HepG2 (cell line): Measurements from ENCODE around the gene ANXA6. TPM values are rescaled to one million over a fixed set of nuclear protein-coding genes. Genes with fewer than 3 reads are reported as not detected.

Source experiments
- ATAC-seq: fragments of 200-7000 bp; cut with Tn5 transposase; 3 replicates; pipeline ENCODE4 v1.9.1; 2020; ENCODE audit warnings: mild to moderate bottlenecking, moderate library complexity
- BruUV-seq: library from RNA; stranded (reverse); fragments of 400-500 nt; replicated peaks from 2 replicates; lab custom pipeline; 2021; lab: Mats Ljungman, UMichigan
- CTCF ChIA-PET: fragments of 300-600 bp; formaldehyde crosslinking; extraction: SDS; loops from one replicate; lab custom pipeline; 2021; ENCODE audit warnings: low total read pairs, inconsistent platforms, low intra/inter-chr PET ratio; lab: Yijun Ruan, JAX
- POLR2A ChIA-PET: fragments of 350-600 bp; sonication (Branson Sonifier 250); formaldehyde crosslinking; loops from one replicate; lab custom pipeline; 2020; ENCODE audit warnings: antibody characterized with exemption, inconsistent platforms; lab: Yijun Ruan, JAX
- DNase-seq: peaks from one replicate; pipeline ENCODE4 v3.0.0-alpha.2; 2015; ENCODE audit warnings: low spot score
- FAIRE-seq: peaks from 3 replicates; lab custom pipeline; 2011; peaks lifted over from hg19 to GRCh38; lab: Jason Lieb, UNC
- H2AFZ ChIP-seq: one replicate; pipeline ENCODE4 v1.6.1; 2011; ENCODE audit warnings: low read length, inconsistent platforms
- H3K27ac ChIP-seq: fragments of 300-600 bp; 3 replicates; pipeline ENCODE4 v1.8.0; 2011; ENCODE audit warnings: mixed run types, mild to moderate bottlenecking, mixed read lengths, low read length, inconsistent platforms; ENCODE audit not compliant: insufficient read depth; ENCODE audit errors: extremely low read length
- H3K27me3 ChIP-seq, 2 experiments: fragments of 200-600 bp in 1 of 2; 2 replicates in 1 of 2; 3 replicates in 1 of 2; pipeline versions ENCODE4 v1.6.0 to v1.8.0; 2011; ENCODE audit warnings: low read length in 2 of 2, mild to moderate bottlenecking in 2 of 2, moderate library complexity in 2 of 2, inconsistent platforms in 1 of 2; ENCODE audit not compliant: insufficient read depth in 2 of 2, control insufficient read depth in 1 of 2
- H3K36me3 ChIP-seq, 2 experiments: fragments of 200-600 bp in 1 of 2; replicated peaks in 1 of 2; 2 replicates in 1 of 2; 3 replicates in 1 of 2; pipeline versions ENCODE4 v1.5.1 to v1.8.0; 2011; ENCODE audit warnings: low read length in 2 of 2, inconsistent platforms in 1 of 2; ENCODE audit not compliant: insufficient read depth in 2 of 2, control insufficient read depth in 1 of 2
- H3K4me1 ChIP-seq: 2 replicates; pipeline ENCODE4 v1.5.1; 2012; ENCODE audit warnings: low read length, inconsistent platforms; ENCODE audit not compliant: insufficient read depth
- H3K4me2 ChIP-seq: 2 replicates; pipeline ENCODE4 v1.6.0; 2011; ENCODE audit warnings: low read depth, low read length, inconsistent platforms
- H3K4me3 ChIP-seq, 3 experiments: fragments of 200-600 bp in 1 of 3; sonication (generic), shearing (Covaris generic) in 1 of 3; replicated peaks in 1 of 3; 2 replicates each; pipeline ENCODE4 v1.5.1; 2011 to 2016; ENCODE audit warnings: low read length in 3 of 3, inconsistent platforms in 2 of 3, low read depth in 2 of 3, mild to moderate bottlenecking in 2 of 3, control low read depth in 1 of 3, mixed read lengths in 1 of 3; ENCODE audit not compliant: insufficient read depth in 1 of 3
- H3K79me2 ChIP-seq: one replicate; pipeline ENCODE4 v1.6.1; 2011; ENCODE audit warnings: low read length, inconsistent platforms; ENCODE audit not compliant: insufficient read depth
- H3K9ac ChIP-seq: 2 replicates; pipeline ENCODE4 v1.6.0; 2011; ENCODE audit warnings: mild to moderate bottlenecking, low read depth, low read length, inconsistent platforms; ENCODE audit not compliant: insufficient read depth
- H3K9me3 ChIP-seq: 2 replicates; pipeline ENCODE4 v1.5.1; 2012; ENCODE audit warnings: mild to moderate bottlenecking, low read length
- H4K20me1 ChIP-seq: 2 replicates; pipeline ENCODE4 v1.6.0; 2011; ENCODE audit warnings: inconsistent platforms, mild to moderate bottlenecking, low read length, moderate library complexity; ENCODE audit not compliant: insufficient read depth
- CEBPZ ChIP-seq: IDR thresholded peaks from 2 replicates; pipeline ENCODE4 v1.6.1; 2012; ENCODE audit warnings: low read length, improper control_type of control experiment
- E2F5 ChIP-seq: sonication (generic); formaldehyde crosslinking; conservative IDR thresholded peaks from 2 replicates; pipeline ENCODE4 v1.4.0; 2020; ENCODE audit warnings: missing genetic modification reagents
- EHMT2 ChIP-seq: fragments of 200-600 bp; sonication (generic); IDR thresholded peaks from 2 replicates; pipeline ENCODE4 v1.7.0; 2017; ENCODE audit warnings: antibody characterized with exemption, low read depth, low read length, borderline replicate concordance
- HES4 ChIP-seq: sonication (generic); formaldehyde crosslinking; IDR thresholded peaks from 2 replicates; pipeline ENCODE4 v1.9.0; 2021; ENCODE audit warnings: mild to moderate bottlenecking, missing genetic modification reagents, borderline replicate concordance
- HNRNPLL ChIP-seq: fragments of 200-400 bp; formaldehyde crosslinking; IDR thresholded peaks from 2 replicates; pipeline ENCODE4 v1.6.1; 2017; ENCODE audit warnings: mild to moderate bottlenecking, low read depth, low read length; ENCODE audit not compliant: poor library complexity, severe bottlenecking
- MLX ChIP-seq: IDR thresholded peaks from 2 replicates; pipeline ENCODE4 v1.6.1; 2016
- NFIB ChIP-seq: sonication (generic); formaldehyde crosslinking; IDR thresholded peaks from 2 replicates; pipeline ENCODE4 v1.9.0; 2021; ENCODE audit warnings: missing genetic modification reagents, mild to moderate bottlenecking, borderline replicate concordance
- PREB ChIP-seq: sonication (generic); formaldehyde crosslinking; IDR thresholded peaks from 2 replicates; pipeline ENCODE4 v1.4.0; 2020; ENCODE audit warnings: missing genetic modification reagents
- SALL2 ChIP-seq: sonication (generic); formaldehyde crosslinking; IDR thresholded peaks from 2 replicates; pipeline ENCODE4 v1.8.1; 2023; ENCODE audit warnings: mild to moderate bottlenecking, missing genetic modification reagents, inconsistent platforms
- TBX3 ChIP-seq: fragments of 450-650 bp; IDR thresholded peaks from 2 replicates; pipeline ENCODE4 v1.6.1; 2017; ENCODE audit warnings: antibody characterized with exemption, mild to moderate bottlenecking, inconsistent platforms, borderline replicate concordance
- ZBTB25 ChIP-seq: IDR thresholded peaks from 2 replicates; pipeline ENCODE4 v1.6.1; 2018; ENCODE audit warnings: missing genetic modification reagents
- ZNF550 ChIP-seq: sonication (generic); formaldehyde crosslinking; IDR thresholded peaks from 2 replicates; pipeline ENCODE4 v1.4.0; 2020; ENCODE audit warnings: mild to moderate bottlenecking, missing genetic modification reagents, borderline replicate concordance
- ZNF616 ChIP-seq: sonication (generic); formaldehyde crosslinking; IDR thresholded peaks from 2 replicates; pipeline ENCODE4 v1.5.0; 2020; ENCODE audit warnings: low read depth, mild to moderate bottlenecking, missing genetic modification reagents
- ZNF720 ChIP-seq: sonication (generic); formaldehyde crosslinking; IDR thresholded peaks from 2 replicates; pipeline ENCODE4 v1.4.0; 2020; ENCODE audit warnings: missing genetic modification reagents
- ZNF800 ChIP-seq: sonication (generic); formaldehyde crosslinking; IDR thresholded peaks from 2 replicates; pipeline ENCODE4 v1.4.0; 2020; ENCODE audit warnings: missing genetic modification reagents
- ZSCAN31 ChIP-seq: sonication (generic); formaldehyde crosslinking; IDR thresholded peaks from 2 replicates; pipeline ENCODE4 v1.5.0; 2020; ENCODE audit warnings: low read depth, mild to moderate bottlenecking, missing genetic modification reagents
- WGBS: methylation state at CpG from one replicate; pipeline ENCODE4 v1.1.6; 2017; ENCODE audit warnings: low lambda C conversion rate; 5-methylcytosine and 5-hydroxymethylcytosine counted together
- in situ Hi-C: cut with HindIII; loops from 2 replicates; pipeline ENCODE4 v1.10.0; 2017; ENCODE audit warnings: low pct_unique_long_range_greater_than_20kb; ENCODE audit not compliant: extremely low pct_ligation_motif_present
- intact Hi-C: fragments of 100-400 bp; cut with micrococcal nuclease; formaldehyde crosslinking; loops from one replicate; pipeline ENCODE4 v1.10.0; 2022; ENCODE audit not compliant: unreplicated experiment
- polyA plus RNA-seq, 8 experiments: library from polyadenylated mRNA; depleted of rRNA in 3 of 8; stranded (reverse) in 7 of 8; unstranded in 1 of 8; fragments of >200 nt; fragmentation: Illumina TruSeq in 4 of 8; extraction: Trizol in 4 of 8; gene quantifications; 2 replicates each; pipeline versions ENCODE4 v1.2.1 to v1.2.3, GENCODE V29; 2011 to 2016; ENCODE audit warnings: low read depth in 4 of 8, missing spikeins in 1 of 8, mixed read lengths in 1 of 8; ENCODE audit not compliant: insufficient read depth in 1 of 8
- total RNA-seq, 5 experiments: library from RNA; depleted of rRNA; stranded (reverse); fragments of >200 nt; fragmentation: Illumina TruSeq; extraction: Trizol; gene quantifications; 2 replicates each; pipeline ENCODE4 v1.2.3, GENCODE V29; 2016; ENCODE audit warnings: low read depth in 1 of 5

The ANXA6 gene
- total and polyA plus RNA-seq, 2 of the 13 experiments (the other 11 are each of a cell fraction or from before 2014, with no cell fraction given) = 103 to 125 TPM

- no peak for DNase-seq
- Histone ChIP-seq H4K20me1 (no peaks in the 10 kb centered on the region; the same call in 1 of the 2 replicates), H3K27ac (no peak overlapping the region), H3K36me3 (peaks cover 0 to 7% of the 10 kb centered on the region in 2 experiments; a peak in 1 of 5 replicates), H3K9ac (no peak overlapping the region), H3K27me3 (no peaks in the 10 kb centered on the region), H2AFZ (no peak overlapping the region), H3K4me1 (no peaks in the 10 kb centered on the region), H3K4me3 (no peak overlapping the region), H3K4me2 (no peak overlapping the region), H3K79me2 (no peaks in the 10 kb centered on the region), H3K9me3 (no peaks in the 10 kb centered on the region)
- no TSS peak for BruUV-seq
- intact Hi-C loops = no loop called here
- POLR2A ChIA-PET = no interaction called here
- FAIRE-seq = no peak
- in situ Hi-C loops = no loop called here
- no peak for ATAC-seq
- CTCF ChIA-PET = no interaction called here
- 88% methylated on average over 7 of the region's 8 CpGs for whole genome bisulfite sequencing
- no peak for TF ChIP-seq CEBPZ
- TF ChIP-seq PREB (CRISPR knock-in tag) = no peak
- TF ChIP-seq TBX3 = no peak
- TF ChIP-seq ZNF550 (CRISPR knock-in tag) = no peak
- no peak for TF ChIP-seq ZNF616 (CRISPR knock-in tag)
- no peak for TF ChIP-seq MLX (CRISPR knock-in tag)
- no peak for TF ChIP-seq EHMT2
- no peak for TF ChIP-seq SALL2 (CRISPR knock-in tag)
- TF ChIP-seq ZSCAN31 (CRISPR knock-in tag) = no peak
- TF ChIP-seq ZBTB25 = no peak
- TF ChIP-seq NFIB (CRISPR knock-in tag) = no peak
- TF ChIP-seq ZNF720 = no peak
- TF ChIP-seq ZNF800 (CRISPR knock-in tag) = no peak
- no peak for TF ChIP-seq HES4 (CRISPR knock-in tag)
- no peak for TF ChIP-seq E2F5 (CRISPR knock-in tag)
- no peak for TF ChIP-seq HNRNPLL
These were observed 25.4 kb upstream of the ANXA6 start for GRCh38 chr5:151182976-151183375.
